Vagina (tissue), 2 donors: ENCODE measurements around the gene GSG1L. TPM values are rescaled to one million over a fixed set of nuclear protein-coding genes. Genes with fewer than 3 reads are reported as not detected.

Source experiments
- DNase-seq, 2 donors: peaks; one replicate each; pipeline ENCODE4 v3.0.0-alpha.2; 2017; ENCODE audit errors: extremely low spot score in 2 of 2
- H3K27ac ChIP-seq: fragments of 200-600 bp; sonication (generic); one replicate; pipeline ENCODE4 v1.5.1; 2019
- H3K27me3 ChIP-seq: fragments of 200-600 bp; sonication (generic); one replicate; pipeline ENCODE4 v1.5.1; 2019
- H3K36me3 ChIP-seq, 2 donors: fragments of 200-600 bp; sonication (generic); one replicate each; pipeline ENCODE4 v1.5.1; 2017 to 2019
- H3K4me1 ChIP-seq: fragments of 200-600 bp; sonication (generic); one replicate; pipeline ENCODE4 v1.5.1; 2019
- H3K4me3 ChIP-seq, 2 donors: fragments of 200-600 bp; sonication (generic); 1 replicate in 1 of 2; 2 replicates in 1 of 2; pipeline ENCODE4 v1.5.1; 2016 to 2019
- H3K9me3 ChIP-seq: fragments of 200-600 bp; sonication (generic); one replicate; pipeline ENCODE4 v1.5.1; 2019
- CTCF ChIP-seq, 3 experiments: fragments of 450-650 bp in 2 of 3; fragments of 200-600 bp in 1 of 3; sonication (generic) in 1 of 3; IDR thresholded peaks; one replicate each; pipeline ENCODE4 v1.5.1; 2017 to 2019; ENCODE audit warnings: antibody characterized with exemption in 3 of 3, mild to moderate bottlenecking in 2 of 3, moderate library complexity in 2 of 3
- POLR2A ChIP-seq, 2 donors: fragments of 450-650 bp; IDR thresholded peaks; one replicate each; pipeline ENCODE4 v1.6.1; 2017; ENCODE audit warnings: antibody characterized with exemption in 2 of 2, mild to moderate bottlenecking in 2 of 2, moderate library complexity in 2 of 2
- POLR2AphosphoS5 ChIP-seq, 2 donors: sonication (generic); formaldehyde crosslinking; IDR thresholded peaks; one replicate each; pipeline ENCODE4 v1.9.0; 2017; ENCODE audit warnings: antibody characterized with exemption in 2 of 2, mild to moderate bottlenecking in 2 of 2, low read depth in 1 of 2; ENCODE audit not compliant: insufficient read depth in 1 of 2
- intact Hi-C: fragments of 100-400 bp; cut with DNase I; formaldehyde crosslinking; loops from one replicate; pipeline ENCODE4 v1.15.1; 2023
- total RNA-seq: library from RNA; depleted of rRNA; stranded (reverse); fragments of >200 nt; gene quantifications from one replicate; pipeline ENCODE4 v1.2.3, GENCODE V29; 2016

Gene GSG1L
- total RNA-seq, 1 donor from 2014 or later: not detected

GRCh38 chr16:27778926-27779570 lies 284.5 kb downstream of the GSG1L start:
- H3K27ac ChIP-seq: no peak overlapping the region
- intact Hi-C loops: no loop called here
- no peaks in the 10 kb centered on the region for H3K9me3 ChIP-seq
- no peak for DNase-seq
- H3K36me3 ChIP-seq: no peaks in the 10 kb centered on the region
- peaks cover 12% of the 10 kb centered on the region for H3K4me1 ChIP-seq
- H3K27me3 ChIP-seq: no peaks in the 10 kb centered on the region
- H3K4me3 ChIP-seq: no peak overlapping the region
- TF ChIP-seq POLR2AphosphoS5 (IDR thresholded peaks at IDR 0.05; ENCODE audit: insufficient read depth in 1 of 2, low read depth in 1 of 2): no peak
- no peak for TF ChIP-seq POLR2A (IDR thresholded peaks at IDR 0.05)
- TF ChIP-seq CTCF (IDR thresholded peaks at IDR 0.05): no peak

- no peak for DNase-seq
- no peaks in the 10 kb centered on the region for H3K9me3 ChIP-seq
- H3K27me3 ChIP-seq: no peaks in the 10 kb centered on the region
- no peak overlapping the region for H3K27ac ChIP-seq
- H3K4me1 ChIP-seq: peaks cover 12% of the 10 kb centered on the region
- H3K4me3 ChIP-seq: no peak overlapping the region
- intact Hi-C loops: no loop called here
- TF ChIP-seq POLR2AphosphoS5 (IDR thresholded peaks at IDR 0.05; ENCODE audit: insufficient read depth in 1 of 2, low read depth in 1 of 2): no peak
- no peak for TF ChIP-seq CTCF (IDR thresholded peaks at IDR 0.05)
- no peak for TF ChIP-seq POLR2A (IDR thresholded peaks at IDR 0.05)
- no peaks in the 10 kb centered on the region for H3K36me3 ChIP-seq
Measured at GRCh38 chr16:27778171-27778925, 285.2 kb downstream of the GSG1L start.

GRCh38 chr16:27777527-27777926 lies 286.0 kb downstream of the GSG1L start:
- H3K9me3 ChIP-seq: no peaks in the 10 kb centered on the region
- H3K4me3 ChIP-seq: no peak overlapping the region
- intact Hi-C loops: no loop called here
- H3K27ac ChIP-seq: no peak overlapping the region
- no peaks in the 10 kb centered on the region for H3K27me3 ChIP-seq
- H3K36me3 ChIP-seq: no peaks in the 10 kb centered on the region
- no peak for TF ChIP-seq POLR2A (IDR thresholded peaks at IDR 0.05)
- no peak for TF ChIP-seq CTCF (IDR thresholded peaks at IDR 0.05)
- TF ChIP-seq POLR2AphosphoS5 (IDR thresholded peaks at IDR 0.05; ENCODE audit: insufficient read depth in 1 of 2, low read depth in 1 of 2): no peak
- H3K4me1 ChIP-seq: peaks cover 12% of the 10 kb centered on the region
- no peak for DNase-seq

- H3K27ac ChIP-seq: no peak overlapping the region
- TF ChIP-seq POLR2A (IDR thresholded peaks at IDR 0.05): no peak
- no peak for TF ChIP-seq POLR2AphosphoS5 (IDR thresholded peaks at IDR 0.05; ENCODE audit: insufficient read depth in 1 of 2, low read depth in 1 of 2)
- TF ChIP-seq CTCF (IDR thresholded peaks at IDR 0.05): no peak
- H3K4me1 ChIP-seq: peaks cover 12% of the 10 kb centered on the region
- peaks cover 0 to 6% of the 10 kb centered on the region in 2 donors for H3K36me3 ChIP-seq
- intact Hi-C loops: no loop called here
- DNase-seq: no peak
- H3K9me3 ChIP-seq: no peaks in the 10 kb centered on the region
- no peak overlapping the region for H3K4me3 ChIP-seq
- no peaks in the 10 kb centered on the region for H3K27me3 ChIP-seq
Measured at GRCh38 chr16:27776556-27777225, 286.8 kb downstream of the GSG1L start.
